ENCODE results near the gene AJM1. TPM values are rescaled to one million over a fixed set of nuclear protein-coding genes. Genes with fewer than 3 reads are reported as not detected.
"Not testable (repeated sequence)": the region's sequence is repeated elsewhere in the genome, so short reads cannot be mapped to it uniquely, and the experiment has no call there.

Gene AJM1
- total RNA-seq, 1 experiment from 2014 or later: 3.6 TPM

DNA sequence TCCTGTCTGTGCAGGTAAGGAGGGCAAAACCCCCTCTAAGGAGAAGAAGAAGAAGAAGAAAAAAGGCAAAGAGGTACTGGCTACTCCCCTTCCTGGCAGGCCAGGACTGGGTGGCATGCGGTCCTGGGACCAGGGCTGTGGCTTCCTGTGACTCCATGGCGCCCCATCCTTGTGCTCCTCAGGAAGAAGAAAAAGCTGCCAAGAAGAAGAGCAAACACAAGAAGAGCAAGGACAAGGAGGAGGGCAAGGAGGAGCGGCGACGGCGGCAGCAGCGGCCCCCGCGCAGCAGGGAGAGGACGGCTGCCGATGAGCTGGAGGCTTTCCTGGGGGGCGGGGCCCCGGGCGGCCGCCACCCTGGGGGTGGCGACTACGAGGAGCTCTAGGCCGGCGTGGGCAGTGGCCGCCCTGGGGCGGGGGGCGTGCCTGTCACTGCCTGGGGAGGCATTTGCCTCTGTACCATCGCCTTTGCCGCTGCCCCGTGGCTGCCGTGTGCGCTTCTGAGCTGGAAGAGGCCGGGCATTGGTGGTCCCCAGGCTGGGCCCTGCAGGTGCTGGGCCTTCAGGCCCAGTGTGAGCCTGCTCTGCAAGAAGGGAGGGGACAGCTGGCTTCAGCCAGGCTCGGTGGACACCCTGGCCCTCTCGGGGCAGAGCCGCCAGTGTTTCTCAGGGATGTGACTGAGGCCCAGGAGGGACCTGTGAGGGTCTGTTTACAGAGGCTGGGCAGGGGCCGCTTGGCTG, 2.0 kb upstream of the AJM1 start:
- H3K9me3 Mint-ChIP-seq (ENCODE audit: unreplicated experiment): no peaks in the 10 kb centered on the region
- TF ChIP-seq, protein P1, sequence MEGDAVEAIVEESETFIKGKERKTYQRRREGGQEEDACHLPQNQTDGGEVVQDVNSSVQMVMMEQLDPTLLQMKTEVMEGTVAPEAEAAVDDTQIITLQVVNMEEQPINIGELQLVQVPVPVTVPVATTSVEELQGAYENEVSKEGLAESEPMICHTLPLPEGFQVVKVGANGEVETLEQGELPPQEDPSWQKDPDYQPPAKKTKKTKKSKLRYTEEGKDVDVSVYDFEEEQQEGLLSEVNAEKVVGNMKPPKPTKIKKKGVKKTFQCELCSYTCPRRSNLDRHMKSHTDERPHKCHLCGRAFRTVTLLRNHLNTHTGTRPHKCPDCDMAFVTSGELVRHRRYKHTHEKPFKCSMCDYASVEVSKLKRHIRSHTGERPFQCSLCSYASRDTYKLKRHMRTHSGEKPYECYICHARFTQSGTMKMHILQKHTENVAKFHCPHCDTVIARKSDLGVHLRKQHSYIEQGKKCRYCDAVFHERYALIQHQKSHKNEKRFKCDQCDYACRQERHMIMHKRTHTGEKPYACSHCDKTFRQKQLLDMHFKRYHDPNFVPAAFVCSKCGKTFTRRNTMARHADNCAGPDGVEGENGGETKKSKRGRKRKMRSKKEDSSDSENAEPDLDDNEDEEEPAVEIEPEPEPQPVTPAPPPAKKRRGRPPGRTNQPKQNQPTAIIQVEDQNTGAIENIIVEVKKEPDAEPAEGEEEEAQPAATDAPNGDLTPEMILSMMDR (IDR thresholded peaks at IDR 0.05; ENCODE audit: insufficient read depth in 1 of 2, low read depth in 1 of 2, low read length in 1 of 2, severe bottlenecking in 1 of 2, unreplicated experiment in 1 of 2): no peak
- no peaks in the 10 kb centered on the region for H3K9me3 ChIP-seq
- H3K4me3 ChIP-seq (ENCODE audit: low read depth, low read length): no peak overlapping the region
- H3K4me3 Mint-ChIP-seq (ENCODE audit: unreplicated experiment): peak overlapping the region; percentile 7
- no peaks in the 10 kb centered on the region for H3K27me3 Mint-ChIP-seq (ENCODE audit: insufficient read depth, unreplicated experiment)
- H3K4me1 ChIP-seq: peaks cover 25% of the 10 kb centered on the region
- peaks cover 8% of the 10 kb centered on the region for H3K4me1 Mint-ChIP-seq (ENCODE audit: low read depth, unreplicated experiment)
- ChIA-PET CTCF (interaction anchor here (0.6 to 1.6 kb wide), 5 partner anchors 11 to 336 kb away, joined by 3 to 7 read pairs (median 5); partner anchors contain the start of gene TMEM141), POLR2A (interaction anchor here (0.6 to 0.9 kb wide), 2 partner anchors 40 to 50 kb away, joined by 4 to 5 read pairs; no protein-coding TSS in a partner anchor)
- H3K27ac Mint-ChIP-seq (ENCODE audit: unreplicated experiment): peak overlapping the region; percentile 42
- H3K36me3 ChIP-seq (ENCODE audit: control insufficient read depth, insufficient read depth, low read length): no peaks in the 10 kb centered on the region; the same call in 1 of the 2 replicates
- peaks cover 78% of the 10 kb centered on the region for H3K36me3 Mint-ChIP-seq (ENCODE audit: insufficient read depth, unreplicated experiment)
- DNase-seq: no peak
- intact Hi-C loops (cut with micrococcal nuclease; ENCODE audit: unreplicated experiment): loop anchor here (10.0 kb wide), 1 partner anchor 104 kb away; the partner anchor contains the start of genes C8G and FBXW5
- TSS peak; percentile 83 for BruUV-seq (replicated peaks)
- no peaks in the 10 kb centered on the region for H3K27me3 ChIP-seq (replicated peaks; ENCODE audit: control insufficient read depth, insufficient read depth, low read length)

GRCh38 chr9:136840877-136841645, 1.2 kb upstream of the AJM1 start:
- Histone ChIP-seq H3K4me1 (peaks cover 25% of the 10 kb centered on the region), H3K9me3 (no peaks in the 10 kb centered on the region), H3K27me3 (replicated peaks; ENCODE audit: control insufficient read depth, insufficient read depth, low read length) (no peaks in the 10 kb centered on the region), H3K4me3 (ENCODE audit: low read depth, low read length) (no peak overlapping the region), H3K36me3 (ENCODE audit: control insufficient read depth, insufficient read depth, low read length) (no peaks in the 10 kb centered on the region; the same call in 1 of the 2 replicates)
- peaks cover 8% of the 10 kb centered on the region for H3K4me1 Mint-ChIP-seq (ENCODE audit: low read depth, unreplicated experiment)
- CTCF ChIA-PET: interaction anchor here (0.6 to 1.6 kb wide), 3 partner anchors 12 to 335 kb away, joined by 5 to 7 read pairs (median 5); no protein-coding TSS in a partner anchor
- H3K36me3 Mint-ChIP-seq (ENCODE audit: insufficient read depth, unreplicated experiment): peaks cover 74% of the 10 kb centered on the region
- H3K27me3 Mint-ChIP-seq (ENCODE audit: insufficient read depth, unreplicated experiment): no peaks in the 10 kb centered on the region
- intact Hi-C loops (cut with micrococcal nuclease; ENCODE audit: unreplicated experiment): loop anchor here (10.0 kb wide), 1 partner anchor 104 kb away; the partner anchor contains the start of genes C8G and FBXW5
- H3K4me3 Mint-ChIP-seq (ENCODE audit: unreplicated experiment): no peak overlapping the region
- no TSS peak for BruUV-seq (replicated peaks)
- TF ChIP-seq, protein P1 (IDR thresholded peaks at IDR 0.05; ENCODE audit: insufficient read depth in 1 of 2, low read depth in 1 of 2, low read length in 1 of 2, severe bottlenecking in 1 of 2, unreplicated experiment in 1 of 2): no peak
- H3K9me3 Mint-ChIP-seq (ENCODE audit: unreplicated experiment): no peaks in the 10 kb centered on the region
- DNase-seq: peak in 1 of 2 experiments; percentile 49
- peak overlapping the region; percentile 42 for H3K27ac Mint-ChIP-seq (ENCODE audit: unreplicated experiment)
- POLR2A ChIA-PET: interaction anchor here (0.6 to 0.9 kb wide), 2 partner anchors 41 to 51 kb away, joined by 4 to 5 read pairs; no protein-coding TSS in a partner anchor

DNA sequence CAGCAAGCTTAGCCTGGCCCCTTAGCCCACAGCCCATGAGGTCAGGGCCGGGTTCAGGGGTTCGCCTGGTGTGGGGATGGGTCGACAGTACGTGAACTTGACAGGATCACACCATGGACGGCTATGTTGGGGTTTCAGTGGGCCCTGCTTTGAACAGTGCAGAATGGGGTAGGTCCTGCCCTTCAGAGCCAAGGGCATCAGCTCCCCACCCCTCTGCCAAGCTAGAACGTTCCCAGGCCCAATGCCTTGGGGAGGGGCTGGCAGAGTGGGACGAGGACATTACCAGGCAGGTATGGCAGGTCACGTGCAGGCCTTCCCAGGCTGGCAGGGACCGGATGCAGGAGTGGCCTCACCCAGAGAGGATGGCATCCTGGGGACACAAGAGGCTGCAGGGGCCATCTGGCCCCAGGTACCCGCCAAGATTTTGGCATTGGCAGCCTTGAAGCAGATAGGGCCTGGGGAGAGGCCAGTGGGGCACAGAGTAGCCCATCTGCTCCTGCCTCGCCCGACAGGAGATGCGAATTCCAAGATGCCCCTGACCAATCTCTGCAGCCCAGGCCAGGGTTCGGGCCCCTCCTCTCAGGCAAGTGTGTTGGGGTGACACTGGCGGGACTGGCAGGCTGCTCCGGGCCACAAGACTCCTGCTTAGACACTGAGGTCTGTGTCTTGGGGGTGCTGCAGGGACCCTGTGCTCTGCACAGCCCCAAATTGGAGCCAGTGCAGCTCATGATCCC, 465 bp upstream of the AJM1 start:
- not testable (repeated sequence) for H3K36me3 ChIP-seq (ENCODE audit: control insufficient read depth, insufficient read depth, low read length); DNase-seq; H3K4me1 Mint-ChIP-seq (ENCODE audit: low read depth, unreplicated experiment); H3K9me3 ChIP-seq; H3K27me3 ChIP-seq (replicated peaks; ENCODE audit: control insufficient read depth, insufficient read depth, low read length); H3K4me3 ChIP-seq (ENCODE audit: low read depth, low read length); BruUV-seq (replicated peaks); H3K9me3 Mint-ChIP-seq (ENCODE audit: unreplicated experiment); H3K27me3 Mint-ChIP-seq (ENCODE audit: insufficient read depth, unreplicated experiment)
- ChIA-PET POLR2A (interaction anchor here (0.6 kb wide), 1 partner anchor 129 kb away, joined by 16 read pairs; the partner anchor contains the start of gene DIPK1B), CTCF (interaction anchor here (0.6 to 1.6 kb wide), 15 partner anchors 13 to 229 kb away, joined by 3 to 15 read pairs (median 4); partner anchors contain the start of genes RABL6 and SAPCD2)
- intact Hi-C loops (cut with micrococcal nuclease; ENCODE audit: unreplicated experiment): loop anchor here (2.0 to 10.0 kb wide), 3 partner anchors 55 to 193 kb away; partner anchors contain the start of genes C8G and FBXW5
- H3K27ac Mint-ChIP-seq (ENCODE audit: unreplicated experiment): peak overlapping the region; percentile 42
- peaks cover 25% of the 10 kb centered on the region for H3K4me1 ChIP-seq
- peaks cover 75% of the 10 kb centered on the region for H3K36me3 Mint-ChIP-seq (ENCODE audit: insufficient read depth, unreplicated experiment)
- peak overlapping the region; percentile 65 for H3K4me3 Mint-ChIP-seq (ENCODE audit: unreplicated experiment)

DNA sequence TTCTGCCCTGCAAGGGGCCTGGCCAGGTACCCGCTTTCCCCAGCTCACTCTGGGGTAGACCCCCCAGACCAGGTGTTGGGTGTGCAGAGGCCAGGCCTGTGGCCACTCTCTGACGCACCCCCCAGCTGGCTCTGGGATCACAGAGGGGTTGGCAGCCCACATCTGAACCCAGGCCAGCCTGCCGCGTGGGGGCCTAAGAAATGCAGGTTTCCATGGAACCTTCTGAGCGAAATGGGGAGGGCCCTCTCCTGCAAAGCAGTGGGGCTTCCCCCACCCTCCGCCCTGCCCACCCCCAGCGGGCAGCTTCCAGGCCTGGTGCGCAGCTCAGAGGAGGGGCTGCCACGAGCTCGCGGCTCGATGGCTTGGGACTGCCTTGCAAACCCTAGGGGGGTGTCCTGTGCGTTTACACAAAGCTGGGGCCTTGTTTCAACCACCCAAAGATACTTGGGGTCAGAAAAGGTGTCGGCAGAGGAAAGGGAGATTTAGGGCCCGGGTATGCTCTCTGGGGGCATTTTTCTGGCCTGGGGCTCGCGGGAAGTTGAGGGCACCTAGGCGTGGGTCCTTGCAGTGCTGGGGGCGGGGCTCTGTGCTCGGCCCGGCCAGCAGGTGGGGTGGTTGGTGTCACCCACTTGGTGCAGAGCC, 1.0 kb downstream of the AJM1 start:
- DNase-seq; POLR2A ChIA-PET; H3K27me3 ChIP-seq (replicated peaks; ENCODE audit: control insufficient read depth, insufficient read depth, low read length); H3K9me3 Mint-ChIP-seq (ENCODE audit: unreplicated experiment); BruUV-seq (replicated peaks); H3K9me3 ChIP-seq; H3K27me3 Mint-ChIP-seq (ENCODE audit: insufficient read depth, unreplicated experiment); H3K4me3 ChIP-seq (ENCODE audit: low read depth, low read length); H3K4me1 Mint-ChIP-seq (ENCODE audit: low read depth, unreplicated experiment); H3K36me3 ChIP-seq (ENCODE audit: control insufficient read depth, insufficient read depth, low read length): not testable (repeated sequence)
- H3K4me3 Mint-ChIP-seq (ENCODE audit: unreplicated experiment): peak overlapping the region; percentile 70
- H3K27ac Mint-ChIP-seq (ENCODE audit: unreplicated experiment): peak overlapping the region; percentile 50
- CTCF ChIA-PET: interaction anchor here (1.0 to 1.5 kb wide), 4 partner anchors 23 to 43 kb away, joined by 3 to 15 read pairs (median 4); partner anchors contain the start of gene EDF1
- H3K4me1 ChIP-seq: peaks cover 25% of the 10 kb centered on the region
- intact Hi-C loops (cut with micrococcal nuclease; ENCODE audit: unreplicated experiment): loop anchor here (2.0 to 10.0 kb wide), 3 partner anchors 56 to 192 kb away; partner anchors contain the start of genes C8G and FBXW5
- peaks cover 76% of the 10 kb centered on the region for H3K36me3 Mint-ChIP-seq (ENCODE audit: insufficient read depth, unreplicated experiment)
